Effector memory CD4-positive, alpha-beta T cell (primary cell): Measurements from ENCODE around the gene RPA4.

Experiments
- DNase-seq, 3 donors: peaks; one replicate each; pipeline ENCODE4 v3.0.0-alpha.2; 2020
- H3K27ac ChIP-seq: 2 replicates; pipeline ENCODE4 v1.7.0; 2013; ENCODE audit warnings: mild to moderate bottlenecking, low read length, moderate library complexity; ENCODE audit not compliant: insufficient read depth, poor library complexity, severe bottlenecking
- H3K27me3 ChIP-seq: replicated peaks from 2 replicates; pipeline ENCODE4 v1.7.0; 2013; ENCODE audit warnings: mild to moderate bottlenecking, low read length; ENCODE audit not compliant: insufficient read depth, control insufficient read depth, poor library complexity, severe bottlenecking
- H3K36me3 ChIP-seq: 2 replicates; pipeline ENCODE4 v1.7.0; 2013; ENCODE audit warnings: mild to moderate bottlenecking, low read length, moderate library complexity; ENCODE audit not compliant: control insufficient read depth, insufficient read depth
- H3K4me1 ChIP-seq: 2 replicates; pipeline ENCODE4 v1.7.0; 2013; ENCODE audit warnings: low read length, mild to moderate bottlenecking; ENCODE audit not compliant: control insufficient read depth, insufficient read depth, poor library complexity, severe bottlenecking
- H3K4me3 ChIP-seq: 2 replicates; pipeline ENCODE4 v1.7.0; 2013; ENCODE audit warnings: low read length, low read depth, mild to moderate bottlenecking; ENCODE audit not compliant: insufficient read depth, poor library complexity, severe bottlenecking
- H3K9me3 ChIP-seq: 2 replicates; pipeline ENCODE4 v1.7.0; 2013; ENCODE audit warnings: mild to moderate bottlenecking, low read length, moderate library complexity; ENCODE audit not compliant: control insufficient read depth

RPA4 gene

DNA sequence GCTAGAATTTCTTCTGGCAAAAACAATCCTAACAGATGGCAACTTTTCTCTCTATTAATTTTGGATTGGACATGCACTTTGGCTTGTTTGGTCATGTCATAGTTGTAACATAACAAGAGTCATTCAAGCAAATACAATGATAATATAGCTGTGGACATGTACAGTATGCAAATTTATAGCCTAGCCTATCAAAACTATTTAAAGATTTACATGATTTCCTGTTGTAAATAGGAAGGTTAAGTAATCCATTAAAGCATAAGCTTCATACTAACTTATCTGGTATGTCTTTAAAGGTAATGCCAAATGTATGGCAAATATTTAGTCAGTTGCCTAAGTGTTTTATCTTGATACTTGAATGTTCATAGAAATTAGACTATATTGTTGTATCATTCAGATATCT, 45.3 kb downstream of the RPA4 start:
- Histone ChIP-seq H3K4me1 (no peaks in the 10 kb centered on the region), H3K27ac (no peak overlapping the region), H3K27me3 (no peaks in the 10 kb centered on the region), H3K36me3 (no peaks in the 10 kb centered on the region), H3K9me3 (no peaks in the 10 kb centered on the region), H3K4me3 (no peak overlapping the region)
- no peak for DNase-seq
